HG03139 (cell line): Measurements from ENCODE around the gene CYP2B6.
"Not testable (repeated sequence)": the region's sequence is repeated elsewhere in the genome, so short reads cannot be mapped to it uniquely, and the experiment has no call there.

Source experiments
- ATAC-seq: cut with Tn5 transposase; IDR thresholded peaks from one replicate; pipeline ENCODE4 v1.9.1; 2021; ENCODE audit not compliant: unreplicated experiment

The CYP2B6 gene

GRCh38 chr19:40990972-40991381 lies at the start of gene CYP2B6:
Gene CYP2B6 (plus strand): TSS chr19:40991282. CDS start chr19:40991306, 24 bp downstream.
- no peak for ATAC-seq

GRCh38 chr19:40941481-40942219 lies 49.4 kb upstream of the CYP2B6 start:
- no peak for ATAC-seq

- ATAC-seq = no peak
These were observed 45.4 kb upstream of the CYP2B6 start for GRCh38 chr19:40945645-40946044.

- ATAC-seq = no peak
These were observed 44.0 kb upstream of the CYP2B6 start for GRCh38 chr19:40947114-40947513.

GRCh38 chr19:40947573-40947972 lies 43.5 kb upstream of the CYP2B6 start:
- ATAC-seq = no peak

- no peak for ATAC-seq
These were observed 42.3 kb upstream of the CYP2B6 start for GRCh38 chr19:40948580-40949299.

- ATAC-seq = no peak
These were observed 36.5 kb upstream of the CYP2B6 start for GRCh38 chr19:40954573-40954972.

- no peak for ATAC-seq
These were observed 31.7 kb upstream of the CYP2B6 start for GRCh38 chr19:40959338-40959737.

- ATAC-seq = no peak
These were observed 30.9 kb upstream of the CYP2B6 start for GRCh38 chr19:40960062-40960685.

- no peak for ATAC-seq
These were observed 30.3 kb upstream of the CYP2B6 start for GRCh38 chr19:40960780-40961179.

GRCh38 chr19:40962460-40962961 lies 28.6 kb upstream of the CYP2B6 start:
- no peak for ATAC-seq

- ATAC-seq = not testable (repeated sequence)
These were observed 26.7 kb upstream of the CYP2B6 start for GRCh38 chr19:40964361-40964760.

- not testable (repeated sequence) for ATAC-seq
These were observed 25.7 kb upstream of the CYP2B6 start for GRCh38 chr19:40965351-40965750.

- ATAC-seq = not testable (repeated sequence)
These were observed 24.5 kb upstream of the CYP2B6 start for GRCh38 chr19:40966591-40966990.

- ATAC-seq = not testable (repeated sequence)
These were observed 23.0 kb upstream of the CYP2B6 start for GRCh38 chr19:40968065-40968464.

- ATAC-seq = not testable (repeated sequence)
These were observed 21.4 kb upstream of the CYP2B6 start for GRCh38 chr19:40969721-40970120.

- not testable (repeated sequence) for ATAC-seq
These were observed 20.4 kb upstream of the CYP2B6 start for GRCh38 chr19:40970396-40971345.

GRCh38 chr19:40974633-40975037 lies 16.4 kb upstream of the CYP2B6 start:
- no peak for ATAC-seq

- ATAC-seq = no peak
These were observed 14.9 kb upstream of the CYP2B6 start for GRCh38 chr19:40976134-40976533.

GRCh38 chr19:40976724-40977123 lies 14.4 kb upstream of the CYP2B6 start:
- no peak for ATAC-seq
